CD4-positive, CD25-positive, alpha-beta regulatory T cell (primary cell): Measurements from ENCODE around the gene DHX32. TPM values are rescaled to one million over a fixed set of nuclear protein-coding genes. Genes with fewer than 3 reads are reported as not detected.

ENCODE experiments used
- ATAC-seq, 2 donors: fragments of 150-1000 bp; cut with Tn5 transposase; one replicate each; pipeline ENCODE4 v1.10.0; 2021; ENCODE audit warnings: low read depth in 2 of 2, moderate number of reproducible peaks in 2 of 2, moderate library complexity in 1 of 2
- DNase-seq, 3 donors: peaks; one replicate each; pipeline versions ENCODE4 v3.0.0 to v3.0.0-alpha.2; 2012 to 2022; ENCODE audit warnings: mixed read lengths in 1 of 3
- H3K27ac ChIP-seq: one replicate; pipeline ENCODE4 v1.7.0; 2013; ENCODE audit warnings: mild to moderate bottlenecking, low read length; ENCODE audit not compliant: insufficient read depth, poor library complexity, severe bottlenecking
- H3K27me3 ChIP-seq: one replicate; pipeline ENCODE4 v1.7.0; 2013; ENCODE audit warnings: low read length; ENCODE audit not compliant: control insufficient read depth, insufficient read depth
- H3K36me3 ChIP-seq: one replicate; pipeline ENCODE4 v1.7.0; 2013; ENCODE audit warnings: mild to moderate bottlenecking, low read length, moderate library complexity; ENCODE audit not compliant: control insufficient read depth, insufficient read depth
- H3K4me1 ChIP-seq: 2 replicates; pipeline ENCODE4 v1.7.0; 2013; ENCODE audit warnings: mild to moderate bottlenecking, low read length; ENCODE audit not compliant: insufficient read depth, control insufficient read depth, poor library complexity, severe bottlenecking
- H3K4me3 ChIP-seq: one replicate; pipeline ENCODE4 v1.7.0; 2013; ENCODE audit warnings: low read depth, mild to moderate bottlenecking, low read length, moderate library complexity
- H3K9me3 ChIP-seq, 2 experiments: 1 replicate in 1 of 2; 2 replicates in 1 of 2; pipeline ENCODE4 v1.7.0; 2013; ENCODE audit warnings: low read length in 2 of 2, mild to moderate bottlenecking in 1 of 2, moderate library complexity in 1 of 2; ENCODE audit not compliant: control insufficient read depth in 2 of 2
- H3K27ac Mint-ChIP-seq, 3 donors: one replicate each; pipeline ENCODE4 v1.8.0; 2020 to 2022; ENCODE audit warnings: mild to moderate bottlenecking in 3 of 3, mixed read lengths in 3 of 3, moderate library complexity in 2 of 3
- H3K27me3 Mint-ChIP-seq: one replicate; pipeline ENCODE4 v1.8.0; 2022; ENCODE audit warnings: mild to moderate bottlenecking, mixed read lengths
- H3K36me3 Mint-ChIP-seq: one replicate; pipeline ENCODE4 v1.8.0; 2020; ENCODE audit warnings: mixed read lengths
- H3K4me1 Mint-ChIP-seq, 4 donors: one replicate each; pipeline ENCODE4 v1.8.0; 2020 to 2022; ENCODE audit warnings: mixed read lengths in 4 of 4, mild to moderate bottlenecking in 1 of 4
- H3K4me3 Mint-ChIP-seq, 4 donors: one replicate each; pipeline ENCODE4 v1.8.0; 2020 to 2022; ENCODE audit warnings: mild to moderate bottlenecking in 4 of 4, mixed read lengths in 4 of 4, moderate library complexity in 3 of 4
- H3K9me3 Mint-ChIP-seq, 7 donors: one replicate each; pipeline ENCODE4 v1.8.0; 2020 to 2022; ENCODE audit warnings: mixed read lengths in 7 of 7, mild to moderate bottlenecking in 3 of 7, moderate library complexity in 2 of 7
- polyA plus RNA-seq, 4 donors: library from polyadenylated mRNA; unstranded; fragments of 300-500 nt; fragmentation: Illumina TruSeq; gene quantifications; one replicate each; pipeline ENCODE4 v1.2.3, GENCODE V29; 2021
- total RNA-seq: library from RNA; stranded (reverse); gene quantifications from one replicate; pipeline ENCODE4 v1.2.3, GENCODE V29; 2022

DHX32 gene
- total and polyA plus RNA-seq, 5 donors from 2014 or later, result 1.8 to 13.5 (median 10.3) TPM

GRCh38 chr10:125797994-125798662 lies 83.0 kb downstream of the DHX32 start:
- no peak for DNase-seq
- peaks cover 29% of the 10 kb centered on the region for H3K36me3 Mint-ChIP-seq
- Histone ChIP-seq H3K4me3 (no peak overlapping the region), H3K27me3 (no peaks in the 10 kb centered on the region), H3K36me3 (peaks cover 49% of the 10 kb centered on the region), H3K27ac (no peak overlapping the region), H3K4me1 (no peaks in the 10 kb centered on the region), H3K9me3 (no peaks in the 10 kb centered on the region)
- no peak overlapping the region for H3K4me3 Mint-ChIP-seq
- peaks cover 0 to 5% (median 0%) of the 10 kb centered on the region in 4 donors for H3K4me1 Mint-ChIP-seq
- H3K9me3 Mint-ChIP-seq, result no peaks in the 10 kb centered on the region
- H3K27me3 Mint-ChIP-seq, result no peaks in the 10 kb centered on the region
- no peak for ATAC-seq
- H3K27ac Mint-ChIP-seq, result peak overlapping the region in 1 of 3 donors; percentile 78

GRCh38 chr10:125797424-125797823 lies 83.7 kb downstream of the DHX32 start:
- DNase-seq, result no peak
- ATAC-seq, result no peak
- H3K4me3 ChIP-seq, result no peak overlapping the region
- H3K4me3 Mint-ChIP-seq, result no peak overlapping the region
- H3K36me3 Mint-ChIP-seq, result peaks cover 33% of the 10 kb centered on the region
- no peaks in the 10 kb centered on the region for H3K27me3 ChIP-seq
- H3K27me3 Mint-ChIP-seq, result no peaks in the 10 kb centered on the region
- no peaks in the 10 kb centered on the region for H3K9me3 ChIP-seq
- H3K9me3 Mint-ChIP-seq, result no peaks in the 10 kb centered on the region
- no peak overlapping the region for H3K27ac ChIP-seq
- peaks cover 54% of the 10 kb centered on the region for H3K36me3 ChIP-seq
- H3K4me1 Mint-ChIP-seq, result peaks cover 0 to 5% (median 0%) of the 10 kb centered on the region in 4 donors
- no peaks in the 10 kb centered on the region for H3K4me1 ChIP-seq
- H3K27ac Mint-ChIP-seq, result peak overlapping the region in 1 of 3 donors; percentile 78

GRCh38 chr10:125795637-125796190 lies 85.4 kb downstream of the DHX32 start:
- Mint-ChIP-seq H3K36me3 (peaks cover 38% of the 10 kb centered on the region), H3K27ac (no peak overlapping the region), H3K4me3 (no peak overlapping the region), H3K9me3 (no peaks in the 10 kb centered on the region), H3K27me3 (no peaks in the 10 kb centered on the region), H3K4me1 (peaks cover 0 to 5% (median 0%) of the 10 kb centered on the region in 4 donors)
- Histone ChIP-seq H3K4me1 (no peaks in the 10 kb centered on the region), H3K4me3 (no peak overlapping the region), H3K9me3 (no peaks in the 10 kb centered on the region), H3K36me3 (peaks cover 64% of the 10 kb centered on the region), H3K27ac (no peak overlapping the region), H3K27me3 (no peaks in the 10 kb centered on the region)
- ATAC-seq (no peak), DNase-seq (no peak)

- peaks cover 39% of the 10 kb centered on the region for H3K36me3 Mint-ChIP-seq
- H3K4me1 Mint-ChIP-seq, result peaks cover 0 to 7% (median 1%) of the 10 kb centered on the region in 4 donors
- Histone ChIP-seq H3K4me1 (no peaks in the 10 kb centered on the region), H3K27me3 (no peaks in the 10 kb centered on the region), H3K36me3 (peaks cover 64% of the 10 kb centered on the region), H3K4me3 (no peak overlapping the region), H3K27ac (no peak overlapping the region), H3K9me3 (no peaks in the 10 kb centered on the region)
- no peak overlapping the region for H3K27ac Mint-ChIP-seq
- no peak for ATAC-seq
- no peak for DNase-seq
- no peak overlapping the region for H3K4me3 Mint-ChIP-seq
- H3K27me3 Mint-ChIP-seq, result no peaks in the 10 kb centered on the region
- no peaks in the 10 kb centered on the region for H3K9me3 Mint-ChIP-seq
These were observed 86.0 kb downstream of the DHX32 start for GRCh38 chr10:125795128-125795527.

GRCh38 chr10:125792342-125793300 lies 88.5 kb downstream of the DHX32 start:
- Mint-ChIP-seq H3K36me3 (peaks cover 38% of the 10 kb centered on the region), H3K4me3 (peak overlapping the region in 1 of 4 donors; percentile 39), H3K27ac (peak overlapping the region in 1 of 3 donors; percentile 31), H3K27me3 (no peaks in the 10 kb centered on the region), H3K9me3 (no peaks in the 10 kb centered on the region), H3K4me1 (peaks cover 3 to 22% (median 11%) of the 10 kb centered on the region in 4 donors)
- H3K27me3 ChIP-seq, result no peaks in the 10 kb centered on the region
- H3K36me3 ChIP-seq, result peaks cover 57% of the 10 kb centered on the region
- H3K4me3 ChIP-seq, result no peak overlapping the region
- H3K9me3 ChIP-seq, result no peaks in the 10 kb centered on the region
- H3K27ac ChIP-seq, result no peak overlapping the region
- ATAC-seq (no peak), DNase-seq (no peak)
- H3K4me1 ChIP-seq, result peaks cover 11% of the 10 kb centered on the region

- Mint-ChIP-seq H3K4me1 (peaks cover 3 to 28% (median 23%) of the 10 kb centered on the region in 4 donors), H3K36me3 (peaks cover 30% of the 10 kb centered on the region), H3K9me3 (no peaks in the 10 kb centered on the region), H3K4me3 (peak overlapping the region in 2 of 4 donors; percentile 11 to 39), H3K27ac (peak overlapping the region; percentile 84 to 88 (median 84)), H3K27me3 (no peaks in the 10 kb centered on the region)
- ATAC-seq, result peak; percentile 55 to 81
- Histone ChIP-seq H3K36me3 (peaks cover 19% of the 10 kb centered on the region), H3K9me3 (no peaks in the 10 kb centered on the region), H3K27me3 (no peaks in the 10 kb centered on the region), H3K27ac (peak overlapping the region; percentile 28), H3K4me3 (peak overlapping the region; percentile 35), H3K4me1 (peaks cover 14% of the 10 kb centered on the region)
- DNase-seq, result peak in 1 of 3 donors; percentile 56
These were observed 92.7 kb downstream of the DHX32 start for GRCh38 chr10:125788156-125789034.
